Measurements from ENCODE around the gene FCN1. TPM values are rescaled to one million over a fixed set of nuclear protein-coding genes. Genes with fewer than 3 reads are reported as not detected.
"Not testable (repeated sequence)": the region's sequence is repeated elsewhere in the genome, so short reads cannot be mapped to it uniquely, and the experiment has no call there.

The FCN1 gene
- total RNA-seq, 4 donors from 2014 or later = 1.3 to 27.0 (median 10.9) TPM

DNA sequence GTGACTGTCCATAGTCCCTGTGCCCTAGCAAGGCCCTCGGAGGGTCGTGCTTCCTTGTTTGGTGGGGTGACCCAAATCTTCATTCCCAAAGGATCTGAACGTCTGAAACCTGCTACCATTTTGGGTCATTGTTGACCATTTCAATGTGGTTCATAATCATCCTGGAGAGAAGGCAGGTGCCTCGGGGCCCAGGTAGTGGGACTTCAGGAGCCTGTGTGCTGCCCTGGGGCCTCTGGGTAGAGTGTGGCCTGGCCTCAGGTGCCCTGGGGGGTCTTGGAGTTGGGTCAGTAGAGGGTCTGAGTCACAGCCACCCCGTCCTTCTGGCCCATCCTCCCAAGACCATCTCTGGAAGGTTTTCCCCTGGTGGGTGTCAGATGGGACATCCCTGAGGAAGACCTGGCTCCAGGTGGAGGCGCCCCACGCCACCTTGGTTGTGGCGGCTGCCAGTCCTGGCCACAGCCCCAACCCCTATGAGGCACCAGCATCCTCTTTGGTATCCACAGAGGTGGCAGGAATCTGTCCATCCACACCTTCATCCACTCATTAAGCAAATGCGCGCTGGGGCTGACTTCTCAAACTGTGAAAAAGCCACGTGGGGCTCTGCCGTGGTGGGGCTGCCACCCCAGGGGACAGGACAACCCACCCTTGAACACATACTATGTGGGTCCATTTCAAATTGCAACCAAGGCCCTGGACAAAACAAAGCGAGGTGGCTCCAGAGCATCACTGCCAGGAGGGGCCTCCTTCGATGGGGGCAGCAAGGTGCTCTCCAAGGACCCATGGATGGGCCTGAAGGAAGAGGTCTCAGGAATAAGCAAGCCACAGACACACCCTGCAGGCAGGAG lies 41.6 kb upstream of the FCN1 start:
- TF ChIP-seq, protein P1, sequence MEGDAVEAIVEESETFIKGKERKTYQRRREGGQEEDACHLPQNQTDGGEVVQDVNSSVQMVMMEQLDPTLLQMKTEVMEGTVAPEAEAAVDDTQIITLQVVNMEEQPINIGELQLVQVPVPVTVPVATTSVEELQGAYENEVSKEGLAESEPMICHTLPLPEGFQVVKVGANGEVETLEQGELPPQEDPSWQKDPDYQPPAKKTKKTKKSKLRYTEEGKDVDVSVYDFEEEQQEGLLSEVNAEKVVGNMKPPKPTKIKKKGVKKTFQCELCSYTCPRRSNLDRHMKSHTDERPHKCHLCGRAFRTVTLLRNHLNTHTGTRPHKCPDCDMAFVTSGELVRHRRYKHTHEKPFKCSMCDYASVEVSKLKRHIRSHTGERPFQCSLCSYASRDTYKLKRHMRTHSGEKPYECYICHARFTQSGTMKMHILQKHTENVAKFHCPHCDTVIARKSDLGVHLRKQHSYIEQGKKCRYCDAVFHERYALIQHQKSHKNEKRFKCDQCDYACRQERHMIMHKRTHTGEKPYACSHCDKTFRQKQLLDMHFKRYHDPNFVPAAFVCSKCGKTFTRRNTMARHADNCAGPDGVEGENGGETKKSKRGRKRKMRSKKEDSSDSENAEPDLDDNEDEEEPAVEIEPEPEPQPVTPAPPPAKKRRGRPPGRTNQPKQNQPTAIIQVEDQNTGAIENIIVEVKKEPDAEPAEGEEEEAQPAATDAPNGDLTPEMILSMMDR (IDR thresholded peaks at IDR 0.05) = no peak
- DNase-seq (ENCODE audit: low spot score) = no peak
- no peak for ATAC-seq (ENCODE audit: low FRiP score)

DNA sequence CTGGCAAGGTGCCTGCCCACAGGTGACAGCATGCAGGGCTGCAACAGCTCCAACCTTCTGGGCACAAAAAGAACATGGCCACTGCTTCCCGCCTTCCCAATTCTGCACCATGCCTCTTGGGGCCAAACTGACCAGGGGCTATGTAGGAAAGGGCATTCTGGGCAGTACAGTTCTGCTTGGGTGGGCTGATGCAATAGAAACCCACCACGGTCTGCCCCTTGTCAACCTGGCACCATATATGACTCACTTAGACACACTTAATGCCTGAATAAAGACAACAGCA lies 40.2 kb upstream of the FCN1 start:
- TF ChIP-seq, protein P1 (IDR thresholded peaks at IDR 0.05) = no peak
- no peak for DNase-seq (ENCODE audit: low spot score)
- ATAC-seq (ENCODE audit: low FRiP score) = no peak

DNA sequence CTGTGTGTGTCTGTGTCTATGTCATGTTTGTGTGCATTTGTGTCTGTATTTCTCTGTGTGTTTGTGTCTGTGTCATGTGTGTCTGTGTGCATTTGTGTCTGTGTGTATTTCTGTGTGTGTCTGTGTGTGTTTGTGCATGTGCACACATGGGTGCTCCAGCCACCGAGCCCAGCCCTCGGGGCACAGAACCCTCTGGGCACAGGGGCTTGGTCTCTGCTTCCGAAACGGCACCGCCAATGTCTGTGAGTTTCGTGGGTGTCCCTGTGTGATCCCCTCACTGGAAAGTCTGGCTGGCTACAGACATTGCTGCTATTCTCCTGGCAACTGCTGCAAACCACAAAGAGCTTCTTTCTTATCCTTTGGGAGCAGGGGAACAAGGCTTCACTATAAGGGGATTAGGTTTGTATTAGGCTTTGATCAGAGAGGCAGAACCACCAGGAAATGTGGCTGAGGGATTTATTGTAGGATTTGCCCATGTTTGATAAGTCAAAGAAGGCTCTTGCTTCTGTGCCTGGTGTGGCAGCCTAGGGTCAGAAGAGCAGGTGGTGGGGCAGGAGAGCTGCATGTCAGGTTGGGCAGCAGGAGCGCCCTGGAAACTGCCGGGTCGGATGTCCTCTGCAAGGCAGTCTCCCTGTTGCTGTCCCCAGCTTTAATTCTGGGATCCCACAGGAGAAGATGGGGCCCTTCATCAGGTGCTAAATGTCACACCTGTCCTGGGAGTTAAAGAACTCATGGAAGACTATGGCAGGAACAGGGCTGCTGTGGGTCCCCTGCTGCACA lies 39.6 kb upstream of the FCN1 start:
- DNase-seq (ENCODE audit: low spot score) (no peak), ATAC-seq (ENCODE audit: low FRiP score) (no peak)
- TF ChIP-seq, protein P1 (IDR thresholded peaks at IDR 0.05) = no peak

DNA sequence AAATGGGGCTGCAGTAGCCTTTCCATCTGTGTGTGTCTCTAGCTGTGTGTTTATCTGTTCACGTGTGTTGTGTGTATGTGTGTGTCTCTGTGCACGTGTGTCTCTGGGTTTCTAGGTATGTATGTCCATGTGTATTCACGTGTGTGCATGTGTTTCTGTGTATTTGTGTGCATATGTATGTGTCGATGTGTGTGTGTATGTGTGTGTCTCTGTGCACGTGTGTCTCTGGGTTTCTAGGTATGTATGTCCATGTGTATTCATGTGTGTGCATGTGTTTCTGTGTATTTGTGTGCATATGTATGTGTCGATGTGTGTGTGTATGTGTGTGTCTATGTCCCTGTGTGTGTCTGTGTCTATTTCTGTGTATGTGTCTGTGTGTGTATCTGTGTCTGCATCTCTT lies 38.7 kb upstream of the FCN1 start:
- ATAC-seq (ENCODE audit: low FRiP score); DNase-seq (ENCODE audit: low spot score): not testable (repeated sequence)

DNA sequence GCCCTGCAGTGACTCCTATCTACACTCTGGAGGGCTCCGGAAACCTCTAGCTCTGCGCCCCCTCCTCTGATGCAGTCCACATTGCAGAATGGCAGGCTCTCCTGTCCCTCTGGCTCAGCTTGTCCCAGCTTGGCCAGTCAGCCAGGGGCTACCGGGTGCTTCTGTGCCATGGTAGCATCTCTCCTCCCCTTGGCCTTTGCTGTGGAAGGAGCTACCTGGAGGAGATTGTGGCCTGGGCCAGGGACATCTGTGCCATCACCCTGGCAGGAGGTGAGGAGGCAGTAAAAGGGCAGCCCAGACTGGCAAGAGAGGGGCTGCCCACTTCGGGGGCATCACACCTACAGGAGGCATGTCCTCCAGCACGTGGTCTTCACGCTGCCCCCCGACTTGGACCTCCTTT lies 38.1 kb upstream of the FCN1 start:
- ATAC-seq (ENCODE audit: low FRiP score) = no peak
- no peak for DNase-seq (ENCODE audit: low spot score)
- TF ChIP-seq, protein P1 (IDR thresholded peaks at IDR 0.05) = no peak

DNA sequence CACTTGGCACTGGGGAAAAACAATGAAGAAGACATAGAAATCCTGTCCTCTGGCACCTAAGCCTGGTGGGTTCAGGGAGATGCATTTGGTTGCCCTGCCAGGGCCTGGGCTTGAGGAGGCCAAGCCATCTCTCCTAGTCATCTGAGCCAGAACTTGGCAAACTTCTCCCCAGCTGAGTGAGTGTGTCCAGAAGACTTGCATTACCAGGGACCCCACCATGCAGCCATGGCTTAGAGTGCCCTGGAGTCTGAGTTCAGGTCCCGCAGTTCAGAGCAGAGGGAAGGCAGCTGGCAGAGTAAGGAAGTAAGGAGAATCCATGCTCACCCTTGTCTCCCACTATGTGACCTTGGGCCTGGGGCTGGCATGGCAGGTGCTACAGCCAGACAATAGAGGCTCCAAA lies 37.4 kb upstream of the FCN1 start:
- DNase-seq (ENCODE audit: low spot score) (no peak), ATAC-seq (ENCODE audit: low FRiP score) (no peak)
- TF ChIP-seq, protein P1 (IDR thresholded peaks at IDR 0.05) = no peak

DNA sequence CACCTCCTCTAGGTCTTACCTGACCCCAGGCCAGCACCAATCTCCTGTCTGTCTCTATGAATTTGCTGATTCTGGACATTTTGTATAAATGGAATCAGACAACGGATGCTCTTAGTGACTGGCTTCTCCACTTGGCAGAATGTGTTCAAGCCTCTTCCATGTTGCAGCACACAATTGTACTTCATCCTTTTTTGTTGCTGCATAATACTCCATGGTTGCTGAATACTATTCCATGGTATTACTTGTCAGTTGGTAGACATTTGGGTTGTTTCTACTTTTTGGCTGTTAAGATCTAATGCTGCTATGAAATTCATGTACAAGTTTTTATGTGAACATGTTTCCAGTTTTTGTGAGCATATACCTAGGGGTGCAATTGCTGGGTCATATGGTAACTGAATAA lies 34.3 kb upstream of the FCN1 start:
- no peak for DNase-seq (ENCODE audit: low spot score)
- ATAC-seq (ENCODE audit: low FRiP score) = no peak

More for the DNA sequence above, 34.3 kb upstream of the FCN1 start:
- TF ChIP-seq, protein P1 (IDR thresholded peaks at IDR 0.05) = no peak

Measured in omental fat pad (tissue), 4 donors.